ENCODE measurements around the gene CEP78.
A peak's percentile ranks its signal among the peaks of the same experiment; 100 is the strongest.
"Not testable (repeated sequence)": the region's sequence is repeated elsewhere in the genome, so short reads cannot be mapped to it uniquely, and the experiment has no call there.

CEP78 gene

GRCh38 chr9:78280982-78281668 lies 45.2 kb downstream of the CEP78 start:
- no peak for DNase-seq (ENCODE audit: extremely low read depth in 1 of 2, low read depth in 1 of 2)

GRCh38 chr9:78284181-78284580 lies 48.3 kb downstream of the CEP78 start:
- DNase-seq (ENCODE audit: extremely low read depth in 1 of 2, low read depth in 1 of 2), result not testable (repeated sequence)

GRCh38 chr9:78286125-78286524 lies 50.2 kb downstream of the CEP78 start:
- DNase-seq (ENCODE audit: extremely low read depth in 1 of 2, low read depth in 1 of 2), result no peak

- DNase-seq (ENCODE audit: extremely low read depth in 1 of 2, low read depth in 1 of 2), result no peak
Measured at GRCh38 chr9:78286946-78287388, 51.1 kb downstream of the CEP78 start.

- no peak for DNase-seq (ENCODE audit: extremely low read depth in 1 of 2, low read depth in 1 of 2)
Measured at GRCh38 chr9:78288214-78288892, 52.5 kb downstream of the CEP78 start.

- no peak for DNase-seq (ENCODE audit: extremely low read depth in 1 of 2, low read depth in 1 of 2)
Measured at GRCh38 chr9:78289474-78289873, 53.6 kb downstream of the CEP78 start.

GRCh38 chr9:78291240-78291925 lies 55.5 kb downstream of the CEP78 start:
- no peak for DNase-seq (ENCODE audit: extremely low read depth in 1 of 2, low read depth in 1 of 2)

- no peak for DNase-seq (ENCODE audit: extremely low read depth in 1 of 2, low read depth in 1 of 2)
Measured at GRCh38 chr9:78292026-78292425, 56.2 kb downstream of the CEP78 start.

GRCh38 chr9:78292716-78293497 lies 57.0 kb downstream of the CEP78 start:
- no peak for DNase-seq (ENCODE audit: extremely low read depth in 1 of 2, low read depth in 1 of 2)

- no peak for DNase-seq (ENCODE audit: extremely low read depth in 1 of 2, low read depth in 1 of 2)
Measured at GRCh38 chr9:78294290-78295176, 58.7 kb downstream of the CEP78 start.

- no peak for DNase-seq (ENCODE audit: extremely low read depth in 1 of 2, low read depth in 1 of 2)
Measured at GRCh38 chr9:78295177-78295575, 59.3 kb downstream of the CEP78 start.

- no peak for DNase-seq (ENCODE audit: extremely low read depth in 1 of 2, low read depth in 1 of 2)
Measured at GRCh38 chr9:78295731-78296130, 59.9 kb downstream of the CEP78 start.

GRCh38 chr9:78296201-78296892 lies 60.5 kb downstream of the CEP78 start:
- DNase-seq (ENCODE audit: extremely low read depth in 1 of 2, low read depth in 1 of 2), result no peak

- peak; percentile 58 to 72 for DNase-seq (ENCODE audit: extremely low read depth in 1 of 2, low read depth in 1 of 2)
Measured at GRCh38 chr9:78296893-78297671, 61.2 kb downstream of the CEP78 start, which contains the start of gene PSAT1. Gene PSAT1 (plus strand): TSS chr9:78297125. CDS start chr9:78297211, 86 bp downstream.

- DNase-seq (ENCODE audit: extremely low read depth in 1 of 2, low read depth in 1 of 2), result no peak
Measured at GRCh38 chr9:78297672-78297961, 61.7 kb downstream of the CEP78 start.

GRCh38 chr9:78298046-78298765 lies 62.3 kb downstream of the CEP78 start:
- DNase-seq (ENCODE audit: extremely low read depth in 1 of 2, low read depth in 1 of 2), result no peak

- DNase-seq (ENCODE audit: extremely low read depth in 1 of 2, low read depth in 1 of 2), result no peak
Measured at GRCh38 chr9:78300209-78300608, 64.3 kb downstream of the CEP78 start.

GRCh38 chr9:78301466-78301865 lies 65.6 kb downstream of the CEP78 start:
- DNase-seq (ENCODE audit: extremely low read depth in 1 of 2, low read depth in 1 of 2), result no peak

Measured in activated CD8-positive, alpha-beta memory T cell treated with anti-CD3 and anti-CD28 coated beads for 1 hour (primary cell).